Central memory CD8-positive, alpha-beta T cell (primary cell): ENCODE results near the gene PLD1.

ENCODE experiments used
- ATAC-seq: fragments of 150-1000 bp; cut with Tn5 transposase; replicated peaks from 2 replicates; pipeline ENCODE4 v1.10.0; 2022; ENCODE audit warnings: mild to moderate bottlenecking, moderate FRiP score, moderate number of reproducible peaks; ENCODE audit not compliant: poor library complexity, severe bottlenecking; ENCODE audit errors: extremely low read depth
- DNase-seq, 2 donors: peaks; one replicate each; pipeline ENCODE4 v3.0.0; 2021; ENCODE audit warnings: low spot score in 2 of 2
- H3K27ac Mint-ChIP-seq: one replicate; pipeline ENCODE4 v1.8.0; 2022; ENCODE audit warnings: low read depth, mild to moderate bottlenecking, moderate library complexity, mixed read lengths
- H3K27me3 Mint-ChIP-seq: one replicate; pipeline ENCODE4 v1.8.0; 2022; ENCODE audit warnings: mixed read lengths
- H3K36me3 Mint-ChIP-seq: one replicate; pipeline ENCODE4 v1.8.0; 2022; ENCODE audit warnings: mild to moderate bottlenecking, moderate library complexity, mixed read lengths; ENCODE audit not compliant: insufficient read depth
- H3K4me1 Mint-ChIP-seq: one replicate; pipeline ENCODE4 v1.8.0; 2022; ENCODE audit warnings: mixed read lengths
- H3K4me3 Mint-ChIP-seq: one replicate; pipeline ENCODE4 v1.8.0; 2022; ENCODE audit warnings: mild to moderate bottlenecking, moderate library complexity, mixed read lengths
- H3K9me3 Mint-ChIP-seq: one replicate; pipeline ENCODE4 v1.8.0; 2022; ENCODE audit warnings: mixed read lengths

The PLD1 gene

GRCh38 chr3:171682743-171683142, 127.5 kb downstream of the PLD1 start:
- ATAC-seq = no peak
- H3K4me1 Mint-ChIP-seq = no peaks in the 10 kb centered on the region
- peaks cover 2% of the 10 kb centered on the region for H3K36me3 Mint-ChIP-seq
- no peaks in the 10 kb centered on the region for H3K9me3 Mint-ChIP-seq
- H3K27me3 Mint-ChIP-seq = peaks cover 46% of the 10 kb centered on the region
- no peak overlapping the region for H3K4me3 Mint-ChIP-seq
- no peak for DNase-seq
- no peak overlapping the region for H3K27ac Mint-ChIP-seq

GRCh38 chr3:171680726-171681411, 129.4 kb downstream of the PLD1 start:
- Mint-ChIP-seq H3K4me3 (no peak overlapping the region), H3K9me3 (no peaks in the 10 kb centered on the region), H3K36me3 (peaks cover 2% of the 10 kb centered on the region), H3K27me3 (peaks cover 44% of the 10 kb centered on the region), H3K27ac (no peak overlapping the region), H3K4me1 (no peaks in the 10 kb centered on the region)
- no peak for DNase-seq
- ATAC-seq = no peak

GRCh38 chr3:171678971-171679492, 131.3 kb downstream of the PLD1 start:
- Mint-ChIP-seq H3K36me3 (peaks cover 2% of the 10 kb centered on the region), H3K4me3 (no peak overlapping the region), H3K27me3 (peaks cover 39% of the 10 kb centered on the region), H3K27ac (no peak overlapping the region), H3K9me3 (no peaks in the 10 kb centered on the region), H3K4me1 (no peaks in the 10 kb centered on the region)
- no peak for DNase-seq
- no peak for ATAC-seq

- Mint-ChIP-seq H3K4me3 (no peak overlapping the region), H3K9me3 (no peaks in the 10 kb centered on the region), H3K27ac (no peak overlapping the region), H3K36me3 (peaks cover 2% of the 10 kb centered on the region), H3K4me1 (no peaks in the 10 kb centered on the region), H3K27me3 (peaks cover 26% of the 10 kb centered on the region)
- ATAC-seq = no peak
- no peak for DNase-seq
Measured at GRCh38 chr3:171677706-171678105, 132.6 kb downstream of the PLD1 start.

GRCh38 chr3:171676601-171677175, 133.6 kb downstream of the PLD1 start:
- Mint-ChIP-seq H3K27ac (no peak overlapping the region), H3K4me3 (no peak overlapping the region), H3K4me1 (no peaks in the 10 kb centered on the region), H3K9me3 (no peaks in the 10 kb centered on the region), H3K36me3 (no peaks in the 10 kb centered on the region), H3K27me3 (peaks cover 19% of the 10 kb centered on the region)
- ATAC-seq = no peak
- no peak for DNase-seq

DNA sequence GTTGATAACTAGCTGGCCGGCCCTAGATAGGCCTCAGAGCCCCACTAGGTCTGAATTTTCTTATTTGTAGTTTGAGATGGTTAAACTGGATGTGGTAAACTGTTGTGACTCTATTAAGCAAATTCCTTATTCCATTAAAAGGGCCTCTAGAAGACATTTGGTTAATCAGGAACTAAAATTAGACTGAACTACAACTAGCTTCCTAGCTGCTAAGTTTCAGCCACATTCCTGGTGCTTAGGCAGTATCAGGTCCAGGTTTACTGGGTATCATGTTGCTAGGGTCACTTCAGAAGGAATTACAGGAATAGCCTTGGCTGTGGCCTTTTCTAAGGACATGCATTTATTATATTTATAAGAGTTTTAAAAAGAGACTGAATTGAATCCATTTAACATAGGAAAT, 136.3 kb downstream of the PLD1 start:
- peaks cover 6% of the 10 kb centered on the region for H3K27me3 Mint-ChIP-seq
- DNase-seq = no peak
- ATAC-seq = no peak
- H3K9me3 Mint-ChIP-seq = no peaks in the 10 kb centered on the region
- H3K4me1 Mint-ChIP-seq = no peaks in the 10 kb centered on the region
- no peak overlapping the region for H3K27ac Mint-ChIP-seq
- no peaks in the 10 kb centered on the region for H3K36me3 Mint-ChIP-seq
- H3K4me3 Mint-ChIP-seq = no peak overlapping the region

DNA sequence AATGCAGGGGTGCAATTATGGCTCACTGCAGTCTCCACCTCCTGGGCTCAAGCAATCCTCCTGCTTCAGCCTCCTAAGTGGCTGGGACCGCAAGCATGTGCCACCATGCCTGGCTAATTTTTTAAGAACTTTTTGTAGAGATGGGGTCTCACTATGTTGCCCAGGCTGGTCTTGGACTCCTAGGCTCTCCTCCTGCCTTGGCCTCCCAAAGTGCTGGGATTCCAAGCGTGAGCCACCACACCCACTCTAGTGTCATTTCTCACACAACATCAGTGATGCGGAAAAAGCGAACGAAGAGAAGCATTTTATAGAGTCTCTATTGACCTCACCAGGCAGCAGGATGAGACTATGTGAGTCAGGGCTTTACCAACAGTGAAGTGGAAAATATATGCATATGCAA, 137.7 kb downstream of the PLD1 start:
- DNase-seq = no peak
- Mint-ChIP-seq H3K9me3 (no peaks in the 10 kb centered on the region), H3K36me3 (no peaks in the 10 kb centered on the region), H3K4me1 (no peaks in the 10 kb centered on the region), H3K4me3 (no peak overlapping the region), H3K27ac (no peak overlapping the region), H3K27me3 (peaks cover 6% of the 10 kb centered on the region)
- ATAC-seq = no peak

GRCh38 chr3:171672124-171672523, 138.2 kb downstream of the PLD1 start:
- Mint-ChIP-seq H3K4me3 (no peak overlapping the region), H3K27ac (no peak overlapping the region), H3K27me3 (peaks cover 6% of the 10 kb centered on the region), H3K9me3 (no peaks in the 10 kb centered on the region), H3K36me3 (no peaks in the 10 kb centered on the region), H3K4me1 (no peaks in the 10 kb centered on the region)
- no peak for DNase-seq
- ATAC-seq = no peak

DNA sequence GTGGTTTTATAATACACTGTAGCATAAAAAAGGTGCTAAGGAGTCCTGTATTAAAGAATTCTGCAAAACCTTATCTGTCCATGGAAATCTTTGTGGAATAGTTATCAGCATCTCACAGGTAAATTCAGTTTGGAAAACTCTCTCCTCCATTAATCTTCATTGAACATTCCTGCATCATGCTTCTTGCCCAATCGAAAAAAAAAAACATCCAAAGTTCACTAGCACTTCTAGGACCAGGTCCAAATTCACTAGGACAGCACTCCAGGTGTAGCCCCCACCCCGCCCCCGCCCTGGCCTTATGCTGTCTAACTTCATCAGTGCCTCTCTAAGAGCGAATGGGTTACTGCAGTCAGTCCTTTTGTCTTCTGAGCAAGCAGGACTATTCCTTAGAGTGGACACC, 138.6 kb downstream of the PLD1 start:
- no peak for DNase-seq
- Mint-ChIP-seq H3K4me3 (no peak overlapping the region), H3K36me3 (no peaks in the 10 kb centered on the region), H3K4me1 (no peaks in the 10 kb centered on the region), H3K27me3 (peaks cover 6% of the 10 kb centered on the region), H3K27ac (no peak overlapping the region), H3K9me3 (no peaks in the 10 kb centered on the region)
- ATAC-seq = no peak

DNA sequence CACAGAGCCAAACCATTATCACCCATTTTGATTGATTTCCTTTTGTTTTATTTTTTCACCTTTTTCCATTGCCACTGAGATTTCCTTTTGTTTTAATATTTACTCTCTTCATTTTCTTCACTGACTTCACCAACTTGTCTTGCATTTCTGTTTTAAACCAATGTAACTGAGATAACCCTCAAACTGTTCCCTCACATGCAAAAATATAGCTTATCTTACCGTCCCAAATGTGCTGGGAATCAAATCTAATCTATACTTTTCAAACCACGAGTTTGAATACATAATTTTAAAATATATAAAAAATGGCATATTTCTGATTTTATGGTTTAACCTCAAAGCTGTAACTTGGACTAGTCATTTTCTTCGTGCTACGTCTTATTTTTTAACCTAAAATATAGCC, 143.8 kb downstream of the PLD1 start:
- DNase-seq (no peak), ATAC-seq (no peak)
- Mint-ChIP-seq H3K4me1 (no peaks in the 10 kb centered on the region), H3K36me3 (no peaks in the 10 kb centered on the region), H3K27ac (no peak overlapping the region), H3K27me3 (peaks cover 24% of the 10 kb centered on the region), H3K9me3 (no peaks in the 10 kb centered on the region), H3K4me3 (no peak overlapping the region)

DNA sequence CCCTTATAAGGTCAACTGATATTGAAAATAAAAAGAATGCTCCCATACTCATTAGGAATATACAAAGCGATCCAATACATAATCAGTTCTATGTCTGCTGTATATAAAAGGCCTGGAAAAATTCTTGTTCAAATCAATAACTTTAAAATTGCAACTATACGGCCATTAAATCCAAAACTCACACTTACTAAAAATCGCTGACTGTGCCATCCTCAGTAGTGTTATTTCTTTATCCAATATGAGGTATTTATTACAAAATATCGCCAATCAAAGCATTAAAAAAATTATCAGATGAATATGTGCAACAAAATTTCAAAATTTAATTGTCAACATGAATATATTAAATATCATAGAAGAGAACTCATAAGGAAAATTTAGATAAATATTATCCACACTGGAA, 146.5 kb downstream of the PLD1 start:
- Mint-ChIP-seq H3K4me1 (no peaks in the 10 kb centered on the region), H3K4me3 (no peak overlapping the region), H3K36me3 (no peaks in the 10 kb centered on the region), H3K9me3 (no peaks in the 10 kb centered on the region), H3K27me3 (peaks cover 30% of the 10 kb centered on the region), H3K27ac (no peak overlapping the region)
- DNase-seq (no peak), ATAC-seq (no peak)

- ATAC-seq = no peak
- H3K4me1 Mint-ChIP-seq = no peaks in the 10 kb centered on the region
- peaks cover 30% of the 10 kb centered on the region for H3K27me3 Mint-ChIP-seq
Measured at GRCh38 chr3:171661484-171661883, 148.8 kb downstream of the PLD1 start.

DNA sequence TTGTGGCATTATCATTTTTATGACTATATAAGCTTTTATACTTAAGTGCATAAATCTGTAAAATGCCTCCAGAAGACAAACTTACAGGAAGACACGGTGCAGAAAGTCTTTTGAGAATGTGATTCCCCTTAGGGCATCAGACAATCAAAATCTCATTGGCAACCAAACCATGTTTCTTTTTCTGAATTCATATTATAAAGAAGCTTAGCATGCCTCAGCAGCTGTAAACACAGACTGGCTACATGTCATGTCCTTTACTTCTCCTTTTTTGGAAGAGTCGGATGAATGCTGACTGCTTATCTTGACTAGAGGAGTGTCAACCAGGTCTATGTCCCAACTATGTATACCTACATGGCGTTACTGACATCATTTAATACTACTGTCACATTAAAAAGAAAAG, 150.1 kb downstream of the PLD1 start:
- no peak for ATAC-seq
- DNase-seq = no peak
- no peaks in the 10 kb centered on the region for H3K9me3 Mint-ChIP-seq
- no peaks in the 10 kb centered on the region for H3K4me1 Mint-ChIP-seq
- peaks cover 30% of the 10 kb centered on the region for H3K27me3 Mint-ChIP-seq
- H3K27ac Mint-ChIP-seq = no peak overlapping the region
- H3K4me3 Mint-ChIP-seq = no peak overlapping the region
- H3K36me3 Mint-ChIP-seq = peaks cover 1% of the 10 kb centered on the region

More at GRCh38 chr3:171661484-171661883, 148.8 kb downstream of the PLD1 start:
- Mint-ChIP-seq H3K36me3 (peaks cover 1% of the 10 kb centered on the region), H3K4me3 (no peak overlapping the region), H3K9me3 (no peaks in the 10 kb centered on the region), H3K27ac (no peak overlapping the region)
- no peak for DNase-seq
